Measurements from ENCODE around the gene INIP.

DNA sequence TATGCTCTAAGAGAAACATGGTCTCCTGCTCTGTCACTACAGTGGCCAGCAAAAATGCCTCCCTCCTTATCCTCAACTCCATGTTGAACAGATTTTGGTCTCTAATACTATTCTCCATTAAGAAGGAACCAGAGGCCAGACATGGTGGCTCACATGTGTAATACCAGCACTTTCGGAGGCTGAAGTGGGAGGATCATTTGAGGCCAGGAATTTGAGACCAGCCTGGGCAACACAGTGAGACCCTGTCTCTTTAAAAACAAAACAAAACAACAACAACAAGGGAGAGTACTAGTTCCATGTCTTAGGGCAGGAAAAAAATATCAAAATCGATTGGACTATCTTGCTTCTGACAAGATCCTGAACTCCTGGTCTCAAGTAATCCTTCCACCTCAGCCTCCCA is 14.6 kb downstream of the INIP start:
- TF ChIP-seq, protein P1, sequence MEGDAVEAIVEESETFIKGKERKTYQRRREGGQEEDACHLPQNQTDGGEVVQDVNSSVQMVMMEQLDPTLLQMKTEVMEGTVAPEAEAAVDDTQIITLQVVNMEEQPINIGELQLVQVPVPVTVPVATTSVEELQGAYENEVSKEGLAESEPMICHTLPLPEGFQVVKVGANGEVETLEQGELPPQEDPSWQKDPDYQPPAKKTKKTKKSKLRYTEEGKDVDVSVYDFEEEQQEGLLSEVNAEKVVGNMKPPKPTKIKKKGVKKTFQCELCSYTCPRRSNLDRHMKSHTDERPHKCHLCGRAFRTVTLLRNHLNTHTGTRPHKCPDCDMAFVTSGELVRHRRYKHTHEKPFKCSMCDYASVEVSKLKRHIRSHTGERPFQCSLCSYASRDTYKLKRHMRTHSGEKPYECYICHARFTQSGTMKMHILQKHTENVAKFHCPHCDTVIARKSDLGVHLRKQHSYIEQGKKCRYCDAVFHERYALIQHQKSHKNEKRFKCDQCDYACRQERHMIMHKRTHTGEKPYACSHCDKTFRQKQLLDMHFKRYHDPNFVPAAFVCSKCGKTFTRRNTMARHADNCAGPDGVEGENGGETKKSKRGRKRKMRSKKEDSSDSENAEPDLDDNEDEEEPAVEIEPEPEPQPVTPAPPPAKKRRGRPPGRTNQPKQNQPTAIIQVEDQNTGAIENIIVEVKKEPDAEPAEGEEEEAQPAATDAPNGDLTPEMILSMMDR (IDR thresholded peaks at IDR 0.05; ENCODE audit: poor library complexity, severe bottlenecking), result no peak
- TF ChIP-seq POLR2AphosphoS5 (IDR thresholded peaks at IDR 0.05), result no peak
- TF ChIP-seq SMC3 (conservative IDR thresholded peaks at IDR 0.05; ENCODE audit: poor library complexity), result no peak
- no peak for TF ChIP-seq RAD21 (conservative IDR thresholded peaks at IDR 0.05)
